Activated CD4-positive, alpha-beta memory T cell treated with anti-CD3 and anti-CD28 coated beads for 36 hours (primary cell): Measurements from ENCODE around the gene HMGA1. TPM values are rescaled to one million over a fixed set of nuclear protein-coding genes. Genes with fewer than 3 reads are reported as not detected.

Source experiments
- CTCF ChIA-PET: fragments of 350-600 bp; sonication (Branson Sonifier 250); formaldehyde crosslinking; loops from one replicate; lab custom pipeline; 2021; ENCODE audit warnings: antibody characterized with exemption, inconsistent platforms; lab: Charles Lee
- POLR2A ChIA-PET: fragments of 350-600 bp; sonication (Branson Sonifier 250); formaldehyde crosslinking; loops from one replicate; lab custom pipeline; 2021; ENCODE audit warnings: antibody characterized with exemption; lab: Charles Lee
- DNase-seq: peaks from one replicate; pipeline ENCODE4 v3.0.0-alpha.2; 2020
- H3K27ac Mint-ChIP-seq: one replicate; pipeline ENCODE4 v1.8.0; 2021; ENCODE audit warnings: mixed read lengths
- H3K27me3 Mint-ChIP-seq: one replicate; pipeline ENCODE4 v1.8.0; 2021; ENCODE audit warnings: mixed read lengths
- H3K36me3 Mint-ChIP-seq: one replicate; pipeline ENCODE4 v1.8.0; 2021; ENCODE audit warnings: mixed read lengths
- H3K4me1 Mint-ChIP-seq: one replicate; pipeline ENCODE4 v1.8.0; 2021; ENCODE audit warnings: low read depth, mixed read lengths
- H3K4me3 Mint-ChIP-seq: one replicate; pipeline ENCODE4 v1.8.0; 2021; ENCODE audit warnings: mild to moderate bottlenecking, mixed read lengths
- H3K9me3 Mint-ChIP-seq: one replicate; pipeline ENCODE4 v1.8.0; 2021; ENCODE audit warnings: mixed read lengths
- intact Hi-C: fragments of 100-400 bp; cut with micrococcal nuclease; formaldehyde crosslinking; loops from one replicate; pipeline ENCODE4 v1.15.1; 2023
- total RNA-seq, 2 experiments: library from RNA; stranded (reverse); gene quantifications; one replicate each; pipeline ENCODE4 v1.2.3, GENCODE V29; 2021

HMGA1 gene
- total RNA-seq, 2 experiments from 2014 or later, result 422 to 429 TPM

DNA sequence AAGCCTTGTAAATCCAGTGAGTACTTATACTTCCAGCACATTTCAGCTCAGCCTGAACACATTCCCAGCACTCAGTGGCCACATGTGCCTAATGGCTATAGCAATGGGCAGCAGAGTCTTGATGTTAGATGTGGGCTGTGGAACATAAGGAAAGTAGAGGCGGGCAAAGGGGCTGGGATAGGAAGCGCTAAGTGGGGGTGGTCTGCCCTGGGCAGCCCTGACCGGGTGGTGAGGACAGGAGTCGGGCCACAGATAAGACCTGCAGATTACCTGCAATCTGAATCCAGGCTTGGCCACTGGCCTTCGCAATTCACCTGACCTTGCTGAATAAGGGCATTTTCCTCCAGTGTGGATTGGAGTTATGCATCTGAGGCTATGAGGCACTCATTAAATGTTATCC, 11.1 kb upstream of the HMGA1 start:
- CTCF ChIA-PET, result no interaction called here
- DNase-seq, result no peak
- H3K36me3 Mint-ChIP-seq, result no peaks in the 10 kb centered on the region
- POLR2A ChIA-PET, result no interaction called here
- no peak overlapping the region for H3K27ac Mint-ChIP-seq
- intact Hi-C loops, result loop anchor here (2.0 kb wide), 2 partner anchors 23 to 29 kb away; partner anchors contain the start of gene SMIM29
- H3K4me1 Mint-ChIP-seq, result peaks cover 39% of the 10 kb centered on the region
- no peaks in the 10 kb centered on the region for H3K9me3 Mint-ChIP-seq
- no peaks in the 10 kb centered on the region for H3K27me3 Mint-ChIP-seq
- H3K4me3 Mint-ChIP-seq, result no peak overlapping the region

- ChIA-PET POLR2A (interaction anchor here (1.0 kb wide), 1 partner anchor 11 kb away, joined by 5 read pairs; the partner anchor contains the start of gene HMGA1), CTCF (no interaction called here)
- Mint-ChIP-seq H3K4me3 (no peak overlapping the region), H3K27me3 (no peaks in the 10 kb centered on the region), H3K36me3 (no peaks in the 10 kb centered on the region), H3K9me3 (no peaks in the 10 kb centered on the region), H3K4me1 (peaks cover 39% of the 10 kb centered on the region), H3K27ac (no peak overlapping the region)
- DNase-seq, result no peak
- intact Hi-C loops, result no loop called here
These were observed 10.6 kb upstream of the HMGA1 start for GRCh38 chr6:34226066-34226465.

- H3K27ac Mint-ChIP-seq, result no peak overlapping the region
- H3K4me1 Mint-ChIP-seq, result peaks cover 39% of the 10 kb centered on the region
- no peak overlapping the region for H3K4me3 Mint-ChIP-seq
- ChIA-PET CTCF (interaction anchor here (0.9 kb wide), 1 partner anchor 23 kb away, joined by 3 read pairs; no protein-coding TSS in a partner anchor), POLR2A (interaction anchor here (1.0 kb wide), 2 partner anchors 10 kb away, joined by 5 read pairs; partner anchors contain the start of gene HMGA1)
- H3K9me3 Mint-ChIP-seq, result no peaks in the 10 kb centered on the region
- H3K36me3 Mint-ChIP-seq, result no peaks in the 10 kb centered on the region
- no peak for DNase-seq
- no peaks in the 10 kb centered on the region for H3K27me3 Mint-ChIP-seq
- intact Hi-C loops, result no loop called here
These were observed 9.7 kb upstream of the HMGA1 start for GRCh38 chr6:34226731-34227586.

- Mint-ChIP-seq H3K4me3 (no peak overlapping the region), H3K9me3 (no peaks in the 10 kb centered on the region), H3K27ac (no peak overlapping the region), H3K36me3 (no peaks in the 10 kb centered on the region), H3K4me1 (peaks cover 37% of the 10 kb centered on the region), H3K27me3 (no peaks in the 10 kb centered on the region)
- no peak for DNase-seq
- intact Hi-C loops, result no loop called here
- ChIA-PET CTCF (interaction anchor here (0.9 kb wide), 1 partner anchor 22 kb away, joined by 3 read pairs; no protein-coding TSS in a partner anchor), POLR2A (interaction anchor here (1.0 kb wide), 1 partner anchor 9 kb away, joined by 5 read pairs; the partner anchor contains the start of gene HMGA1)
These were observed 8.8 kb upstream of the HMGA1 start for GRCh38 chr6:34227761-34228421.

GRCh38 chr6:34229877-34230276, 6.8 kb upstream of the HMGA1 start:
- intact Hi-C loops, result loop anchor here (10.0 kb wide), 1 partner anchor 1895 kb away; no protein-coding TSS in a partner anchor
- Mint-ChIP-seq H3K27ac (no peak overlapping the region), H3K4me3 (no peak overlapping the region), H3K4me1 (peaks cover 28% of the 10 kb centered on the region), H3K27me3 (no peaks in the 10 kb centered on the region), H3K9me3 (no peaks in the 10 kb centered on the region), H3K36me3 (no peaks in the 10 kb centered on the region)
- CTCF ChIA-PET, result interaction anchor here (1.6 kb wide), 1 partner anchor 15 kb away, joined by 4 read pairs; no protein-coding TSS in a partner anchor
- POLR2A ChIA-PET, result interaction anchor here (0.7 kb wide), 2 partner anchors 12 to 428 kb away, joined by 3 to 6 read pairs; no protein-coding TSS in a partner anchor
- DNase-seq, result no peak

GRCh38 chr6:34230653-34231371, 5.9 kb upstream of the HMGA1 start:
- Mint-ChIP-seq H3K27ac (peak overlapping the region; percentile 33), H3K4me3 (no peak overlapping the region), H3K4me1 (peaks cover 28% of the 10 kb centered on the region), H3K36me3 (no peaks in the 10 kb centered on the region), H3K27me3 (no peaks in the 10 kb centered on the region), H3K9me3 (no peaks in the 10 kb centered on the region)
- intact Hi-C loops, result loop anchor here (10.0 kb wide), 1 partner anchor 1894 kb away; no protein-coding TSS in a partner anchor
- CTCF ChIA-PET, result interaction anchor here (1.6 kb wide), 1 partner anchor 14 kb away, joined by 4 read pairs; no protein-coding TSS in a partner anchor
- POLR2A ChIA-PET, result interaction anchor here (0.7 kb wide), 1 partner anchor 427 kb away, joined by 3 read pairs; no protein-coding TSS in a partner anchor
- peak; percentile 28 for DNase-seq

GRCh38 chr6:34231566-34232336, 4.9 kb upstream of the HMGA1 start:
- Mint-ChIP-seq H3K27me3 (no peaks in the 10 kb centered on the region), H3K4me1 (peaks cover 31% of the 10 kb centered on the region), H3K4me3 (no peak overlapping the region), H3K9me3 (no peaks in the 10 kb centered on the region), H3K36me3 (peaks cover 1% of the 10 kb centered on the region), H3K27ac (no peak overlapping the region)
- ChIA-PET CTCF (no interaction called here), POLR2A (no interaction called here)
- intact Hi-C loops, result loop anchor here (10.0 kb wide), 1 partner anchor 1893 kb away; no protein-coding TSS in a partner anchor
- no peak for DNase-seq

GRCh38 chr6:34232901-34233300, 3.8 kb upstream of the HMGA1 start:
- ChIA-PET CTCF (interaction anchor here (1.0 kb wide), 1 partner anchor 37 kb away, joined by 3 read pairs; no protein-coding TSS in a partner anchor), POLR2A (interaction anchor here (1.6 kb wide), 2 partner anchors 9 to 15 kb away, joined by 3 to 5 read pairs; no protein-coding TSS in a partner anchor)
- no peaks in the 10 kb centered on the region for H3K9me3 Mint-ChIP-seq
- H3K27me3 Mint-ChIP-seq, result no peaks in the 10 kb centered on the region
- no peak overlapping the region for H3K27ac Mint-ChIP-seq
- H3K4me1 Mint-ChIP-seq, result peaks cover 20% of the 10 kb centered on the region
- no peak overlapping the region for H3K4me3 Mint-ChIP-seq
- no peak for DNase-seq
- peaks cover 2% of the 10 kb centered on the region for H3K36me3 Mint-ChIP-seq
- intact Hi-C loops, result loop anchor here (10.0 kb wide), 1 partner anchor 1892 kb away; no protein-coding TSS in a partner anchor

- peaks cover 24% of the 10 kb centered on the region for H3K4me1 Mint-ChIP-seq
These were observed 2.8 kb upstream of the HMGA1 start for GRCh38 chr6:34233867-34234266.

GRCh38 chr6:34234667-34235306, 1.9 kb upstream of the HMGA1 start:
- no peak for DNase-seq
- CTCF ChIA-PET, result no interaction called here
- POLR2A ChIA-PET, result no interaction called here

More at GRCh38 chr6:34233867-34234266, 2.8 kb upstream of the HMGA1 start:
- Mint-ChIP-seq H3K27ac (peak overlapping the region; percentile 3), H3K4me3 (no peak overlapping the region), H3K9me3 (no peaks in the 10 kb centered on the region), H3K27me3 (no peaks in the 10 kb centered on the region), H3K36me3 (peaks cover 10% of the 10 kb centered on the region)
- ChIA-PET CTCF (interaction anchor here (1.0 kb wide), 1 partner anchor 38 kb away, joined by 3 read pairs; no protein-coding TSS in a partner anchor), POLR2A (interaction anchor here (1.6 kb wide), 2 partner anchors 10 to 14 kb away, joined by 3 to 5 read pairs; no protein-coding TSS in a partner anchor)
- no peak for DNase-seq
- intact Hi-C loops, result loop anchor here (10.0 kb wide), 1 partner anchor 1891 kb away; no protein-coding TSS in a partner anchor

More at GRCh38 chr6:34234667-34235306, 1.9 kb upstream of the HMGA1 start:
- H3K9me3 Mint-ChIP-seq, result no peaks in the 10 kb centered on the region
- no peaks in the 10 kb centered on the region for H3K27me3 Mint-ChIP-seq
- peak overlapping the region; percentile 9 for H3K4me3 Mint-ChIP-seq
- H3K36me3 Mint-ChIP-seq, result peaks cover 17% of the 10 kb centered on the region
- H3K4me1 Mint-ChIP-seq, result peaks cover 25% of the 10 kb centered on the region
- intact Hi-C loops, result loop anchor here (5.0 to 10.0 kb wide), 4 partner anchors 523 to 1890 kb away; partner anchors contain the start of genes BRD2, PHF1 and SNRPC
- H3K27ac Mint-ChIP-seq, result peak overlapping the region; percentile 10
